Right lobe of liver (tissue), 4 donors: Measurements from ENCODE around the gene PARM1.

Source experiments
- POLR2A ChIP-seq: fragments of 450-650 bp; IDR thresholded peaks from one replicate; pipeline ENCODE4 v1.6.1; 2017; ENCODE audit warnings: antibody characterized with exemption, mild to moderate bottlenecking
- TF ChIP-seq, protein P1 (sequence below), 4 donors: fragments of 200-600 bp in 3 of 4; fragments of 450-650 bp in 1 of 4; IDR thresholded peaks; one replicate each; pipeline versions ENCODE4 v1.5.1 to v1.8.0; 2016 to 2022; ENCODE audit warnings: antibody characterized with exemption in 4 of 4, mild to moderate bottlenecking in 2 of 4
- donor health status: DM: no; HTN: no; CAD: no.
- donor health status: DM: no; HTN: no; CAD: no.
- donor health status: DM: no; HTN: yes; CAD: no.

DNA sequence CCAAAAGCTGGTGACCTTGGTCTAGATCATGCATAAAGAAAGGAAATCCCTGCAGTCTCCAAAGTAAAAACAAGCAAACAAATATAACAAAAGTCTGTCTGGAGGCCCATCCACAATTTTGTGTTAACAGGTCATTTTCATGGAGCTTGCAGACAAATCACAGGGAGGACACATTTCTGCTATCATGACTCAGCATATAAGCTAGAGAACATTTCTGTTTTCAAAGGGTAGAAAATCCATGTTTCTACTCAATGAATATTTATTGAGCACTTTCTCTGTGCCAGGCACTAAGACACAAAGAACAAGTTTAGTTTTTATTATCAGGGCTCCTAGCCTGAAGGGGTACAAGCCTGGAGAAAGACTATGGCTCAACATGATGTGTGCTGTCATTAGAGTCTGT, 71.1 kb downstream of the PARM1 start:
- TF ChIP-seq, protein P1, sequence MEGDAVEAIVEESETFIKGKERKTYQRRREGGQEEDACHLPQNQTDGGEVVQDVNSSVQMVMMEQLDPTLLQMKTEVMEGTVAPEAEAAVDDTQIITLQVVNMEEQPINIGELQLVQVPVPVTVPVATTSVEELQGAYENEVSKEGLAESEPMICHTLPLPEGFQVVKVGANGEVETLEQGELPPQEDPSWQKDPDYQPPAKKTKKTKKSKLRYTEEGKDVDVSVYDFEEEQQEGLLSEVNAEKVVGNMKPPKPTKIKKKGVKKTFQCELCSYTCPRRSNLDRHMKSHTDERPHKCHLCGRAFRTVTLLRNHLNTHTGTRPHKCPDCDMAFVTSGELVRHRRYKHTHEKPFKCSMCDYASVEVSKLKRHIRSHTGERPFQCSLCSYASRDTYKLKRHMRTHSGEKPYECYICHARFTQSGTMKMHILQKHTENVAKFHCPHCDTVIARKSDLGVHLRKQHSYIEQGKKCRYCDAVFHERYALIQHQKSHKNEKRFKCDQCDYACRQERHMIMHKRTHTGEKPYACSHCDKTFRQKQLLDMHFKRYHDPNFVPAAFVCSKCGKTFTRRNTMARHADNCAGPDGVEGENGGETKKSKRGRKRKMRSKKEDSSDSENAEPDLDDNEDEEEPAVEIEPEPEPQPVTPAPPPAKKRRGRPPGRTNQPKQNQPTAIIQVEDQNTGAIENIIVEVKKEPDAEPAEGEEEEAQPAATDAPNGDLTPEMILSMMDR (IDR thresholded peaks at IDR 0.05) = no peak
- no peak for TF ChIP-seq POLR2A
